D341Med (cell line): ENCODE results near the gene IGFBP3.

Experiments used
- DNase-seq: peaks from one replicate; pipeline ENCODE4 v3.0.0; 2012; ENCODE audit warnings: low spot score

Gene IGFBP3

GRCh38 chr7:45922810-45923209 lies 1.7 kb upstream of the IGFBP3 start:
- no peak for DNase-seq

GRCh38 chr7:45921699-45922519 lies 837 bp upstream of the IGFBP3 start:
- no peak for DNase-seq

GRCh38 chr7:45921381-45921698 lies 268 bp upstream of the IGFBP3 start:
- DNase-seq = no peak

- no peak for DNase-seq
Measured at GRCh38 chr7:45919993-45920459, 1.0 kb downstream of the IGFBP3 start.

GRCh38 chr7:45919231-45919784 lies 1.8 kb downstream of the IGFBP3 start:
- DNase-seq = no peak

GRCh38 chr7:45918556-45918955 lies 2.5 kb downstream of the IGFBP3 start:
- no peak for DNase-seq

GRCh38 chr7:45917658-45918057 lies 3.4 kb downstream of the IGFBP3 start:
- peak; percentile 86 for DNase-seq

- DNase-seq = no peak
Measured at GRCh38 chr7:45917064-45917463, 4.0 kb downstream of the IGFBP3 start.

GRCh38 chr7:45915606-45916005 lies 5.5 kb downstream of the IGFBP3 start:
- DNase-seq = no peak

GRCh38 chr7:45914911-45915310 lies 6.2 kb downstream of the IGFBP3 start:
- no peak for DNase-seq

GRCh38 chr7:45912972-45913371 lies 8.1 kb downstream of the IGFBP3 start:
- no peak for DNase-seq

GRCh38 chr7:45911311-45911710 lies 9.8 kb downstream of the IGFBP3 start:
- no peak for DNase-seq

- DNase-seq = no peak
Measured at GRCh38 chr7:45910855-45911254, 10.2 kb downstream of the IGFBP3 start.

- DNase-seq = no peak
Measured at GRCh38 chr7:45909561-45909960, 11.5 kb downstream of the IGFBP3 start.

GRCh38 chr7:45902820-45903219 lies 18.3 kb downstream of the IGFBP3 start:
- DNase-seq = no peak

- DNase-seq = no peak
Measured at GRCh38 chr7:45901566-45901965, 19.5 kb downstream of the IGFBP3 start.

GRCh38 chr7:45898222-45898621 lies 22.9 kb downstream of the IGFBP3 start:
- DNase-seq = no peak

GRCh38 chr7:45897042-45897690 lies 23.9 kb downstream of the IGFBP3 start:
- no peak for DNase-seq

GRCh38 chr7:45894665-45895062 lies 26.4 kb downstream of the IGFBP3 start:
- no peak for DNase-seq

GRCh38 chr7:45893996-45894664 lies 26.9 kb downstream of the IGFBP3 start:
- DNase-seq = no peak

- no peak for DNase-seq
Measured at GRCh38 chr7:45893374-45893995, 27.6 kb downstream of the IGFBP3 start.

GRCh38 chr7:45892407-45893035 lies 28.6 kb downstream of the IGFBP3 start:
- no peak for DNase-seq
